AG09309 (cell line): Measurements from ENCODE around the gene TBC1D2B.
A peak's percentile ranks its signal among the peaks of the same experiment; 100 is the strongest.

Experiments
- DNase-seq: peaks from one replicate; pipeline ENCODE4 v3.0.0-alpha.2; 2010; ENCODE audit warnings: low read depth
- H3K4me3 ChIP-seq: 2 replicates; pipeline ENCODE4 v1.5.1; 2011; ENCODE audit warnings: mild to moderate bottlenecking, low read depth, low read length, moderate library complexity; ENCODE audit not compliant: control insufficient read depth
- TF ChIP-seq, protein P1 (sequence below): IDR thresholded peaks from 2 replicates; pipeline ENCODE4 v1.5.1; 2011; ENCODE audit warnings: mild to moderate bottlenecking, low read depth, low read length, inconsistent platforms; ENCODE audit not compliant: insufficient read depth, control insufficient read depth; ENCODE audit errors: missing control alignments

Gene TBC1D2B

GRCh38 chr15:78018946-78019644 lies 58.4 kb downstream of the TBC1D2B start:
- no peak overlapping the region for H3K4me3 ChIP-seq
- no peak for DNase-seq
- TF ChIP-seq, protein P1, sequence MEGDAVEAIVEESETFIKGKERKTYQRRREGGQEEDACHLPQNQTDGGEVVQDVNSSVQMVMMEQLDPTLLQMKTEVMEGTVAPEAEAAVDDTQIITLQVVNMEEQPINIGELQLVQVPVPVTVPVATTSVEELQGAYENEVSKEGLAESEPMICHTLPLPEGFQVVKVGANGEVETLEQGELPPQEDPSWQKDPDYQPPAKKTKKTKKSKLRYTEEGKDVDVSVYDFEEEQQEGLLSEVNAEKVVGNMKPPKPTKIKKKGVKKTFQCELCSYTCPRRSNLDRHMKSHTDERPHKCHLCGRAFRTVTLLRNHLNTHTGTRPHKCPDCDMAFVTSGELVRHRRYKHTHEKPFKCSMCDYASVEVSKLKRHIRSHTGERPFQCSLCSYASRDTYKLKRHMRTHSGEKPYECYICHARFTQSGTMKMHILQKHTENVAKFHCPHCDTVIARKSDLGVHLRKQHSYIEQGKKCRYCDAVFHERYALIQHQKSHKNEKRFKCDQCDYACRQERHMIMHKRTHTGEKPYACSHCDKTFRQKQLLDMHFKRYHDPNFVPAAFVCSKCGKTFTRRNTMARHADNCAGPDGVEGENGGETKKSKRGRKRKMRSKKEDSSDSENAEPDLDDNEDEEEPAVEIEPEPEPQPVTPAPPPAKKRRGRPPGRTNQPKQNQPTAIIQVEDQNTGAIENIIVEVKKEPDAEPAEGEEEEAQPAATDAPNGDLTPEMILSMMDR: no peak

- TF ChIP-seq, protein P1: no peak
- no peak for DNase-seq
- H3K4me3 ChIP-seq: no peak overlapping the region
Measured at GRCh38 chr15:78018445-78018844, 59.1 kb downstream of the TBC1D2B start.

GRCh38 chr15:78016860-78017259 lies 60.7 kb downstream of the TBC1D2B start:
- H3K4me3 ChIP-seq: no peak overlapping the region
- no peak for DNase-seq
- TF ChIP-seq, protein P1: no peak

DNA sequence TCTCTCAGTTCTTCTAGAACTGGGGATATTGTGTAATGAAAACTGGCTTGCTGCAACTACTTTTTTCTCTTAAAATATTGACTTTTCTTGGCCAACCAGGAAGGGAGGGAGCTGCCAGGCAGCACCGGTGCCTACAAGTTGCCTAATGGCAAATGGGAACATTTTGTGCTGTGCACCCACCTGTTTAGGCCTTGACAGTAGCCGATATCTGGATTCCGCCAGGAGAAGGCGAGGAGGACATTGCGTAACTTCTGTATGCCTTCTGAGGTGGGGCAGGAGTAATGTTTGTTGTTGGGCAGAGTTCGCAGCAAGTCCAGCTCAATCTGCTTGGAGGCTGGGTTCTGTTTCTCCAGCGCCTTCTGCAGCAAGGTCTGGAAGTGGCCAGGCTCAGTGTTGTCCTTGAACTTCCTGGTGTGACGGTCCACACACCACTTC lies 64.9 kb downstream of the TBC1D2B start:
- DNase-seq: no peak
- no peak overlapping the region for H3K4me3 ChIP-seq
- TF ChIP-seq, protein P1: no peak

- H3K4me3 ChIP-seq: no peak overlapping the region
- TF ChIP-seq, protein P1: no peak
- DNase-seq: no peak
Measured at GRCh38 chr15:78010067-78010466, 67.4 kb downstream of the TBC1D2B start.

DNA sequence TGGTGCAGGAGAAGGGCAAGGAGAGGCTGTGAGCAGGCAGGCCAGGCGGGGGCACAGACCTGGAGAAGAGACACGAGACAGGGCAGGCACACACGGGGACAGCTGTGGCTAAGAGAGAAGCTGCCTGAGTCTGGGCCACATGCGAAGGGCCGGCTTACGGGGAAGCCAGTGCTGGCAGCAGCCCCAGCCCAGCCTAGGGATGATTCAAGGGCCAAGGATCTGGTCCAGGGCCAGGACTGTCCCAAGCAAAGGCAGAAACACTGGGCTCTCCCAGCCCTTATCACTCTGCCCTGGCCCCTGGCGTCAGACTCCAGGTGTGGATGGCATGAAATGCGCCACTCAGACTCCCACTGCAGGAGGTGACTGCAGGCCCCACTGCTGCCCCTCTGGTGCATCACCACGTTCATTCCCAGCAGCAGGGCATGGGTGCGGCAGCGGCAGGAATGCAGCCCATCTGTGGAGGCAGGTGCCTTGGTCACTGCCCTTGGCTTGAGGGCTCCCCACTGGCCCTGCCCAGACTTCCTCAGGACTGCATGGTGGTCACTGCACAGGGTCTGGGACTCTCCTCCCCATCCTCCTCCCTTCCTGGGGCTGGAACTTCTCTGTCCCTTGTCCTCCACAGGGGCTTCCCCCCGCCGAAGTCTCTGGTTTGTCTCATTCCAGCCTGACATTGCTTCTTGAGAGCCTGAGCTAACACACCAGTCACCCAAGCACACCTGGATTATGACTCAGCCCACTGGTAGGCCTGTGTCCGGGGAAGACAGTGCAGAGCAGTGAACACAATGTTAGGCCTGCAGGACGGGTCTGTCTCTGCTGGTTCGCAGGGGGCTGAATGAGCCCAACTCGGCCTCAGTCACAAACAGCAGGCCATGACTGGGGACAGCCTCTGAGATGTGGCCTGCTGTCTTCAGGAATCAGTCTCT lies 69.3 kb downstream of the TBC1D2B start:
- TF ChIP-seq, protein P1: no peak
- no peak overlapping the region for H3K4me3 ChIP-seq

More for the DNA sequence above, 69.3 kb downstream of the TBC1D2B start:
- DNase-seq: peak; percentile 40
